HEK293 (cell line): ENCODE data around the gene PHKA1.

Source experiments
- CTCF ChIA-PET: fragments of 350-600 bp; formaldehyde crosslinking; extraction: SDS; loops from one replicate; lab custom pipeline; 2021; ENCODE audit warnings: antibody characterized with exemption; lab: Yijun Ruan, JAX
- POLR2A ChIA-PET: fragments of 300-600 bp; formaldehyde crosslinking; extraction: SDS; loops from one replicate; lab custom pipeline; 2020; ENCODE audit warnings: antibody characterized with exemption, inconsistent platforms; lab: Yijun Ruan, JAX
- H3K27ac ChIP-seq: fragments of 200-500 bp; sonication (Bioruptor generic); 2 replicates; pipeline ENCODE4 v1.5.1; 2014; ENCODE audit warnings: low read depth, low read length, control low read depth, inconsistent platforms; ENCODE audit errors: extremely low read depth
- H3K36me3 ChIP-seq, 2 experiments: fragments of 200-500 bp in 1 of 2; sonication (Bioruptor generic) in 1 of 2; 1 replicate in 1 of 2; 2 replicates in 1 of 2; pipeline ENCODE4 v1.5.1; 2014 to 2017; ENCODE audit warnings: inconsistent platforms in 2 of 2, low read length in 2 of 2; ENCODE audit not compliant: control insufficient read depth in 2 of 2, insufficient read depth in 1 of 2
- H3K4me1 ChIP-seq: fragments of 200-500 bp; sonication (Bioruptor generic); 2 replicates; pipeline ENCODE4 v1.5.1; 2014; ENCODE audit warnings: mild to moderate bottlenecking, low read length, inconsistent platforms; ENCODE audit not compliant: control insufficient read depth, insufficient read depth
- H3K4me3 ChIP-seq: 2 replicates; pipeline ENCODE4 v1.5.1; 2011; ENCODE audit warnings: low read depth, mild to moderate bottlenecking, control low read depth, low read length, moderate library complexity
- H3K9me3 ChIP-seq: fragments of 200-500 bp; sonication (Bioruptor generic); 2 replicates; pipeline ENCODE4 v1.5.1; 2014; ENCODE audit warnings: low read depth, low read length, inconsistent platforms; ENCODE audit not compliant: control insufficient read depth, insufficient read depth
- FEZF1 ChIP-seq: fragments of 450-650 bp; formaldehyde crosslinking; IDR thresholded peaks from 2 replicates; pipeline ENCODE4 v1.5.1; 2016; ENCODE audit warnings: missing biosample characterization, missing genetic modification characterization
- GLI2 ChIP-seq: fragments of 450-650 bp; formaldehyde crosslinking; IDR thresholded peaks from 2 replicates; pipeline ENCODE4; 2017; ENCODE audit warnings: missing biosample characterization, missing genetic modification characterization, low read depth, borderline replicate concordance
- HOXA7 ChIP-seq: sonication (generic); formaldehyde crosslinking; IDR thresholded peaks from 2 replicates; pipeline ENCODE4 v1.8.1; 2022; ENCODE audit warnings: missing genetic modification reagents, borderline replicate concordance
- KLF7 ChIP-seq: fragments of 450-650 bp; formaldehyde crosslinking; IDR thresholded peaks from 2 replicates; pipeline ENCODE4 v1.5.1; 2016; ENCODE audit warnings: missing biosample characterization, missing genetic modification characterization, borderline replicate concordance
- KLF9 ChIP-seq: fragments of 450-650 bp; formaldehyde crosslinking; IDR thresholded peaks from 2 replicates; pipeline ENCODE4 v1.5.1; 2016; ENCODE audit warnings: missing biosample characterization, missing genetic modification characterization, low read depth
- YY2 ChIP-seq: fragments of 450-650 bp; formaldehyde crosslinking; IDR thresholded peaks from 2 replicates; pipeline ENCODE4 v1.5.1; 2016; ENCODE audit warnings: missing biosample characterization, missing genetic modification characterization
- ZBTB1 ChIP-seq: fragments of 450-650 bp; formaldehyde crosslinking; IDR thresholded peaks from 2 replicates; pipeline ENCODE4 v1.5.1; 2016; ENCODE audit warnings: missing biosample characterization, missing genetic modification characterization
- ZNF112 ChIP-seq: fragments of 450-650 bp; formaldehyde crosslinking; IDR thresholded peaks from 2 replicates; pipeline ENCODE4 v1.5.0; 2017; ENCODE audit warnings: missing biosample characterization, missing genetic modification characterization
- ZNF16 ChIP-seq: fragments of 450-650 bp; formaldehyde crosslinking; IDR thresholded peaks from 2 replicates; pipeline ENCODE4 v1.5.1; 2016; ENCODE audit warnings: low read depth, missing biosample characterization, missing genetic modification characterization
- ZNF23 ChIP-seq: fragments of 450-650 bp; formaldehyde crosslinking; IDR thresholded peaks from 2 replicates; pipeline ENCODE4 v1.5.1; 2016; ENCODE audit warnings: missing biosample characterization, missing genetic modification characterization, borderline replicate concordance
- ZNF596 ChIP-seq: fragments of 450-650 bp; IDR thresholded peaks from 2 replicates; pipeline ENCODE4 v1.5.0; 2018; ENCODE audit warnings: missing biosample characterization, mild to moderate bottlenecking, missing genetic modification characterization, moderate library complexity
- ZSCAN30 ChIP-seq: fragments of 450-650 bp; IDR thresholded peaks from 2 replicates; pipeline ENCODE4 v1.5.1; 2018; ENCODE audit warnings: missing biosample characterization, mild to moderate bottlenecking, missing genetic modification characterization, moderate library complexity
- ZXDB ChIP-seq: fragments of 450-650 bp; formaldehyde crosslinking; IDR thresholded peaks from 2 replicates; pipeline ENCODE4 v1.5.1; 2016; ENCODE audit warnings: missing biosample characterization, missing genetic modification characterization
- TF ChIP-seq, protein P1 (sequence below): fragments of 450-650 bp; IDR thresholded peaks from 2 replicates; pipeline ENCODE4 v1.5.1; 2018; ENCODE audit warnings: missing biosample characterization, missing genetic modification characterization
- TF ChIP-seq, protein P2 (sequence below): fragments of 450-650 bp; formaldehyde crosslinking; IDR thresholded peaks from 2 replicates; pipeline ENCODE4 v1.5.1; 2016; ENCODE audit warnings: missing biosample characterization, missing genetic modification characterization
- TF ChIP-seq, protein P3 (sequence below): IDR thresholded peaks from 2 replicates; pipeline ENCODE4 v1.6.1; 2011; ENCODE audit warnings: mild to moderate bottlenecking, low read depth, low read length, borderline replicate concordance
- TF ChIP-seq, protein P4 (sequence below): fragments of 450-650 bp; formaldehyde crosslinking; IDR thresholded peaks from 2 replicates; pipeline ENCODE4 v1.5.1; 2017; ENCODE audit warnings: missing biosample characterization, missing genetic modification characterization

PHKA1 gene

DNA sequence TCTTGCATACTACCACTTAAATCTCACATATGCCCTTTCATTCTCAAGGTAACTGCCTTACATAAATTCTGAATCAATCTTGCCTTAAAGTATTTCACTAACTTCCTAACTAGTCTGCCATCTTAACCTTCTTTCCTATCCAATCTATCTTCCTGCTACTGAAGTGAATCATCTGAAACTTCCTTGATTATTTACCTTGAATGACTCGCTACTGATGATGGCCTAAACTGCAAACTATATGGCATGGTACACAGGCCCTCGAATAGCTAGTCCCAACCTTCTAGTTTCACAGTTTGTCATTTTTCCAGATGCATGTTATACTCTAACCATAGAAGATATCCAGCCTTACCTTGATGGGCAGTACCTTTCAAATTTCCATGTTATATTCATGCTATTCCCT, 19.9 kb downstream of the PHKA1 start:
- ChIA-PET CTCF (no interaction called here), POLR2A (no interaction called here)
- Histone ChIP-seq H3K36me3 (peaks cover 12 to 24% of the 10 kb centered on the region in 2 experiments), H3K27ac (no peak overlapping the region), H3K4me1 (no peaks in the 10 kb centered on the region), H3K4me3 (no peak overlapping the region), H3K9me3 (no peaks in the 10 kb centered on the region)
- TF ChIP-seq, protein P1, sequence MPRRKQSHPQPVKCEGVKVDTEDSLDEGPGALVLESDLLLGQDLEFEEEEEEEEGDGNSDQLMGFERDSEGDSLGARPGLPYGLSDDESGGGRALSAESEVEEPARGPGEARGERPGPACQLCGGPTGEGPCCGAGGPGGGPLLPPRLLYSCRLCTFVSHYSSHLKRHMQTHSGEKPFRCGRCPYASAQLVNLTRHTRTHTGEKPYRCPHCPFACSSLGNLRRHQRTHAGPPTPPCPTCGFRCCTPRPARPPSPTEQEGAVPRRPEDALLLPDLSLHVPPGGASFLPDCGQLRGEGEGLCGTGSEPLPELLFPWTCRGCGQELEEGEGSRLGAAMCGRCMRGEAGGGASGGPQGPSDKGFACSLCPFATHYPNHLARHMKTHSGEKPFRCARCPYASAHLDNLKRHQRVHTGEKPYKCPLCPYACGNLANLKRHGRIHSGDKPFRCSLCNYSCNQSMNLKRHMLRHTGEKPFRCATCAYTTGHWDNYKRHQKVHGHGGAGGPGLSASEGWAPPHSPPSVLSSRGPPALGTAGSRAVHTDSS (tag by site-specific recombination) = no peak
- TF ChIP-seq, protein P2, sequence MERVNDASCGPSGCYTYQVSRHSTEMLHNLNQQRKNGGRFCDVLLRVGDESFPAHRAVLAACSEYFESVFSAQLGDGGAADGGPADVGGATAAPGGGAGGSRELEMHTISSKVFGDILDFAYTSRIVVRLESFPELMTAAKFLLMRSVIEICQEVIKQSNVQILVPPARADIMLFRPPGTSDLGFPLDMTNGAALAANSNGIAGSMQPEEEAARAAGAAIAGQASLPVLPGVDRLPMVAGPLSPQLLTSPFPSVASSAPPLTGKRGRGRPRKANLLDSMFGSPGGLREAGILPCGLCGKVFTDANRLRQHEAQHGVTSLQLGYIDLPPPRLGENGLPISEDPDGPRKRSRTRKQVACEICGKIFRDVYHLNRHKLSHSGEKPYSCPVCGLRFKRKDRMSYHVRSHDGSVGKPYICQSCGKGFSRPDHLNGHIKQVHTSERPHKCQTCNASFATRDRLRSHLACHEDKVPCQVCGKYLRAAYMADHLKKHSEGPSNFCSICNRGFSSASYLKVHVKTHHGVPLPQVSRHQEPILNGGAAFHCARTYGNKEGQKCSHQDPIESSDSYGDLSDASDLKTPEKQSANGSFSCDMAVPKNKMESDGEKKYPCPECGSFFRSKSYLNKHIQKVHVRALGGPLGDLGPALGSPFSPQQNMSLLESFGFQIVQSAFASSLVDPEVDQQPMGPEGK (tag by site-specific recombination) = no peak
- TF ChIP-seq ZNF23 (tag by site-specific recombination) = no peak

DNA sequence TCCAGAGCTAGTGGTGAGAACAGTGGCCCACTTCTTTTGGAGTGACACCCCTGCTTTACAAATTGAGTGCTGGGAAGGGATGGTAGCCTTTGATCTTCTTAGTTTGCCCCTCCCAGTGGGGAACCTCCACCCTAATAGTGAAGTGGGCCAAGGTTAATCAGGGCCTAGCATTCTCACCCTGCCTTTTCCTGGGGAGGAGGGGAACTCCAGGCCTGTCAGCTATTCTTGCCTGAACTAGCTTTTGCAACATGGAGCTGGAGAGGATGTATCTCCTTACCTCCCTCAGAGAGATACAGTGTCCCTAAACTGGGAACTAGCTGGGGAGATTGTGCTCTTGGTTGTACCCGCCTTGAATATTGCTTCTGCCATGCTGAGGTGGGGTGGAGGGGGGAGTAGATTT, 20.6 kb downstream of the PHKA1 start:
- no peak overlapping the region for H3K4me3 ChIP-seq
- ChIA-PET CTCF (no interaction called here), POLR2A (no interaction called here)
- H3K9me3 ChIP-seq = no peaks in the 10 kb centered on the region
- no peaks in the 10 kb centered on the region for H3K4me1 ChIP-seq
- no peak overlapping the region for H3K27ac ChIP-seq
- TF ChIP-seq ZBTB1 = no peak
- TF ChIP-seq, protein P3, sequence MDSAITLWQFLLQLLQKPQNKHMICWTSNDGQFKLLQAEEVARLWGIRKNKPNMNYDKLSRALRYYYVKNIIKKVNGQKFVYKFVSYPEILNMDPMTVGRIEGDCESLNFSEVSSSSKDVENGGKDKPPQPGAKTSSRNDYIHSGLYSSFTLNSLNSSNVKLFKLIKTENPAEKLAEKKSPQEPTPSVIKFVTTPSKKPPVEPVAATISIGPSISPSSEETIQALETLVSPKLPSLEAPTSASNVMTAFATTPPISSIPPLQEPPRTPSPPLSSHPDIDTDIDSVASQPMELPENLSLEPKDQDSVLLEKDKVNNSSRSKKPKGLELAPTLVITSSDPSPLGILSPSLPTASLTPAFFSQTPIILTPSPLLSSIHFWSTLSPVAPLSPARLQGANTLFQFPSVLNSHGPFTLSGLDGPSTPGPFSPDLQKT = no peak
- TF ChIP-seq, protein P4, sequence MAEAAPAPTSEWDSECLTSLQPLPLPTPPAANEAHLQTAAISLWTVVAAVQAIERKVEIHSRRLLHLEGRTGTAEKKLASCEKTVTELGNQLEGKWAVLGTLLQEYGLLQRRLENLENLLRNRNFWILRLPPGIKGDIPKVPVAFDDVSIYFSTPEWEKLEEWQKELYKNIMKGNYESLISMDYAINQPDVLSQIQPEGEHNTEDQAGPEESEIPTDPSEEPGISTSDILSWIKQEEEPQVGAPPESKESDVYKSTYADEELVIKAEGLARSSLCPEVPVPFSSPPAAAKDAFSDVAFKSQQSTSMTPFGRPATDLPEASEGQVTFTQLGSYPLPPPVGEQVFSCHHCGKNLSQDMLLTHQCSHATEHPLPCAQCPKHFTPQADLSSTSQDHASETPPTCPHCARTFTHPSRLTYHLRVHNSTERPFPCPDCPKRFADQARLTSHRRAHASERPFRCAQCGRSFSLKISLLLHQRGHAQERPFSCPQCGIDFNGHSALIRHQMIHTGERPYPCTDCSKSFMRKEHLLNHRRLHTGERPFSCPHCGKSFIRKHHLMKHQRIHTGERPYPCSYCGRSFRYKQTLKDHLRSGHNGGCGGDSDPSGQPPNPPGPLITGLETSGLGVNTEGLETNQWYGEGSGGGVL (tag by site-specific recombination) = no peak
- no peak for TF ChIP-seq HOXA7 (CRISPR knock-in tag)
- no peak for TF ChIP-seq GLI2 (tag by site-specific recombination)
- no peak for TF ChIP-seq KLF7 (tag by site-specific recombination)
- no peak for TF ChIP-seq FEZF1 (tag by site-specific recombination)
- TF ChIP-seq ZNF112 (tag by site-specific recombination) = no peak
- TF ChIP-seq KLF9 (tag by site-specific recombination) = no peak
- TF ChIP-seq ZNF16 = no peak
- TF ChIP-seq ZNF596 = no peak
- TF ChIP-seq ZXDB (tag by site-specific recombination) = no peak
- no peak for TF ChIP-seq ZSCAN30 (tag by site-specific recombination)
- TF ChIP-seq YY2 (tag by site-specific recombination) = no peak
- peaks cover 13 to 29% of the 10 kb centered on the region in 2 experiments for H3K36me3 ChIP-seq
